Measurements from ENCODE around the gene SPATA17.

Gene SPATA17

DNA sequence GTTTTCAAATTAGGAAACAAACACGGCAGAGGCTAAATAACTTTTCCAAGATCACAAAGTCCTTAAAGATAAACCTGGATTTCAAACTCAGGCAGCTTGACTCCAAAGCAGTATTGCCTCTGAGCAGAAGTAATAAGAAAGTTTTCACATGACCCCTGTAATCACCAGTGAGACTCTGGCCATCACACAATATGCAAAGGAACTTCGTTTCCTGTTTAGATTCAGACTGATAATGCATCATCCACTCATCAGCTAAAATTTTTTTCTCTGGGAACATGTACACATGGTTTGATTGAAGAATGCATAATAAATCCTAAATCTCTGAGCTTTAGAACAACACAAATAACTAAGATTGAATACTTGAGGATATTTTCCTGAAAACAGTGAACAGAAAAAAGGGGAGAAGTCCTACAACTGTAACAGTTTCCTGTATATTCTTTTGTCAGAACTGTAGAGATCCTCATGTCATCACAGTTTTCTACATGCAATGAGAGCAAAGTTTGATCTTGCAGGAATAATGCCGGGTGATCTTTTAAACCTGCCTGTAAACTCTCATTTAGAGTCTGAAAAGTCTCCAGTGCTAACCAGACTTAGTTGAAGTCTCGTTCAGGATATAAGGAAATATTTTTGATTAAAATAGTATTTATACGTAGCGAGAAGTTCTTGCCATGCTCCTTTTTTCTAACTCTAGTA lies 225.3 kb downstream of the SPATA17 start:
- DNase-seq (ENCODE audit: low read depth): no peak

DNA sequence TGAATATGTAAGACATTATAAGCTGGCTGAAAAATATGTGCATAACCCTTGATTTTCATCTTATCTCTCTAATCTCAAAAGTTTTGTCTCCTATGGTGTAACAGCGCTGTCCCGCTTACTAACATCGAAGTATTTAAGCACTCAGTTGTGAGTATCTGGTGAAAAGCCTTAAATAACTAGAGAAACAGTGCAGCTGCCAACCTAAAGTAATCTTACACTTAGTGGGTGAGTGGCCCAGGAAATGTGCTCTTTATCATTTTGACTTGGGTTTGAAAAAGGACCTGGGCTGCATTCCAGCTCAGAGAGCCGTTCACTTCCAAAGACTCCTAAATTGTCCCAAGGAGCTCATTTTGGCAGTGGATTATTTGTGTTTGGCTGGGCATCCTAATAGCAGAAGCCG lies 225.9 kb downstream of the SPATA17 start:
- DNase-seq (ENCODE audit: low read depth): no peak

DNA sequence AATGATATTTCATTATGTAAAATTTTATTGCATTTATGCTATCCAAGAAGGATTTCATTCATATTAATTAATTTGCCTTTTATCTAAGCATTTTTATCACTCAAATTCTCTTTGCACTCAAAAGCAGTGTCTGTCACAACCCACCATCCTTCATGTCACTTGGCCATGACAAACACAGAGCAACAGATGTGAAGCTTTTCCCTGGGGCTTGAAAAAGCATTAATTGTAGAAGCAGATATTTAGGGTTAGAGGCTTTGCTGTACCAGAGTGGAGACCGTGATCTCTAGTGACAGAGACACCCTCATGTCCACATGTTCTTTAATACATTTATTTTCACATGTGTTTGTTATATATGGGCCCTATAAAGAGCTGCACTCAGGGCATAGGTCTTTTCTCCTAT lies 230.5 kb downstream of the SPATA17 start:
- no peak for DNase-seq (ENCODE audit: low read depth)

DNA sequence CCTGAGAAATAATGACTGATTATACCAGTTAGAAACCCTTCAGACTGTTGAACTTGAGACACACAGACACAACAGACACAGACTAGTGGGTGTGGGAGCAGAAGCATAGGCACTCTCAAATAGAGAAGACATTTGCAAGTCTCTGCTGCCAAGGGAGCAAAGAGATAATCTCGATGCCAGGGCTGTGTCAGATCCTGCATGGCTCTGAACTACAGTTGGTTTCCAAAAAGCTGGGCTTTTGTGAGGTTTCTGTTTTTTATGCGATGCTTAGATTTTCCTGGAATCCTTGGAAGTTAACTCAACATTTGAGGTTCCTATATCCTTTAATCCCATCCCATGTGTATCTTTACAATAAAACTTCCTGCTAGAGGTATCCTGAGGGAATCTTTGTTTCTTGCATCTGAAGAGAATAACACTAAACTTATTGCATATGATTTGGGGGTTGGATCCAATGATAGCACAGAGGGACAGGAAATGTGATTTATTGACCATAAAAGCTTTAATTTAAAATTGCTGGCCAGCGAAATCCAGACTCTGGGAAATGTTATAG lies 236.4 kb downstream of the SPATA17 start:
- no peak for DNase-seq (ENCODE audit: low read depth)

DNA sequence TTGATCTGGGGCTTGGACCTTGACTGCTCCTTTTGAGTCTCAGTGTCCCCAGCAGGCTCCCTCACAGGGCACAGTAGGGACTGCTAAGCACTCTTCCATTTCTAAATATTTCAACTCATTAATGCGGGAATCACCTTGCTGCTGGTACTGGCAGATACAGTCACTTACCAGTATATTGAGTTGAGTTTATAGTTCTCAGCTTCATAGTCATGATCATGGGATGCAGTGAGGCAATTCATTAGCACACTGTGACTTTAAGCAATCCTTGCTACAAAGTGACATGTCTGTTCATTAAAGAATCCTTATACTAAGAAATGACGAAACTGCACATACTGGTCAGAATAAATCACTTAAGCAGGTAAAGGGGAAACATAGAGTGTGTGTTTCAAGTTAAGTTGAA lies 240.8 kb downstream of the SPATA17 start:
- no peak for DNase-seq (ENCODE audit: low read depth)

DNA sequence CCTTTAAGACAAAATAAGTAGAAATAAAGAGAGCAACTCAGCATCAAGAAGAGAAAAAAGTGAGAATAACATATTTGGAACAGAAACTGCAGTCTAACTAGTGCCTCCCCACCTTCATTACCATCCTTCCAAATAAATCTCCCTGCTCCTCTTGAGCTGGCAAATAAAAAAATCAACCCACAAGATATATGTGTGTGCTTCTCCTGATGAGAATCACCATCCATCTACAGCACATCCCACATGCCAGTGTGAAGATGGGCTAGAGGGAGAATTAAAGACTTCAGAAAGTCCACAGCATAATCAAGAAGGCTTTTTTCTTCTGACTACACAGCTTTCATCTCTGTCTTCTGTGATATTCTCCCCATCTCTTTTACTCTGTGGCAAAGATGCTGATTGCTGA lies 244.1 kb downstream of the SPATA17 start:
- DNase-seq (ENCODE audit: low read depth): no peak

DNA sequence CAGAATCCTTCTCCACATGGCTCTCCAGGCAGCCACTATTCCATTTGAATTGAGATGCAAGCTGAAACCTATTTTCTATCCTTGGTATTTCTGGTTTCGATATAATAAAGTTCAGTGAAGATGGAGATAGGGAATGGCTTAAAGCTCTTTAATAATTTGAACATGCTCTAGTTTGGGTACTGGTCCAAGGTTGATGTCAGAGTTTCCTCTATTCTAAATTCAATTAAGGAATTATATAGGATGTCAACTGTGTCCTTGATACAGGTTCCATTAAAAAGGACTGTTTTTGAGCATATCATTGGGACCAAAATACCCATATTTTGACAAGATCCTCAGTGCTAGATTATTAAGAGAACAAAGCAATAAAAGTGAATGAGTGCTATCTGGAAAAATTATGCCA lies 245.3 kb downstream of the SPATA17 start:
- DNase-seq (ENCODE audit: low read depth): no peak

DNA sequence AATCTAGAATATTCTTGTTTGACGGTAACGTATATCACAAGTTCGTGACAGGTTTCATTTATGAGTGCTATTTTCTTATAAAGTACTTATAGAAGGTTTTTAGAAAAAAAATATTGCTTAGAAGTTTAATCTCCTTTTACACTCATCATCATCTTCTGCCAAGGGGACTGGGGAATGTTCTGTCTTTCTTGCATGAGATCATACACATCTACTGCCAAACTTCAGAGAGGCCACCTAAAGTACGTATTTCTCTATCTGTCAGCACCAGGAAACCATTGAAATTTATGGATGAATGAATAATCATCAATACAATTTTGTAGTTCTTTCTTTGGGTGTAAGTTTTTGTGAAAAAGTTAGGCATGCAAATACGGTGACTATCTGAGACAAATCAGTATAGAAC lies 245.8 kb downstream of the SPATA17 start:
- no peak for DNase-seq (ENCODE audit: low read depth)

DNA sequence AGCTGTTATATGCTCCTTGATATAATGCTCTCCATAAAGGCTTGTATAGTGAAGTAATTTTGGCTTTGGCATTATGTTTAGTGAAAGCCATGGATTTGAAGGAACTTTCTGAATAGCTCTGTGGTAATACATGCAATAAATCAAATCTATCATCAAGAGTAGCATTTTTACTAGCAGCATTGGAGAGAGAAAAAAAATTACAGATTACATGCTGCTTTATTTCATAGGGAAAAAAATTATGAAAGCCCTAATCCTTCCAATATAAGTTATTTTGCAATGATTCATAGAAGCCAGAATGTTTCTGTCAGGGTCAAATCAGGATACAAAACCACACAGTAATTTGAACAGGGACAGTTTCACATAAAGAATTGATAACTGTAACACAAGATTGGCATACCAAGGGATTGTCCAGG lies 250.0 kb downstream of the SPATA17 start:
- DNase-seq (ENCODE audit: low read depth): no peak

DNA sequence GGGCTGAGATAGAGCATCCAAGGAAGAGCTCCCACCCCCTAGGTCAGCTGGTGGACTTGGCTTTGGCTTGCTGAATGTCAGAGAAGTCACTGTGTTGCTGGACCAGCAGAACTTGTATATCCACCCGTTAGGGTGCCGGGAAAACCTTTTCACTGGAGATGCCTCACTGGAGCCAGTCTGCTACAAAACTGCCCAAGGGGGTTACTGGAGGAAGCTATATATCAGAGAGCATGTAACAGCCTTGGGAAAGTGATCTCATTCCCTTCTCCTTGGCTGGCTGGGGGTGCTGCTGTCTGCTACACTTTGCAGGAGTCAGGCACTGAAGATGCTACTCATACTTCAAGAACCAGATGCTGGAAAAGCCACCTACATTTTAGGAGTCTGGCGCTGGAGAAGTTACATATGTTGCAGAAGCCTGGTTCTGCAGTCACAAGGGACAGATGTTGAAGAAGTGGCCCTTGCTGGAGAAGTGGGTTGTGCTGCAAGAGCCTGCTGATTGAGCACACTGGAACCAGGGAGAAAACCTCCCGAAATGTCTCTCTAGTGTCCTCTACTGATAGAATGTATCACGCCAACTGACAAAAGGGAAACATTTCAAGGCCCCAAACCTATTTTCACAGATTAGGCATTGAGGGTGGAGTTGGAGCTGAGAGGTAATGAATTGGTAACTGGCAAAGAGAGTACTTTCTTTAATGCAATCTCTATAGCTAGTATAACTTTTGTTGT lies 250.6 kb downstream of the SPATA17 start:
- DNase-seq (ENCODE audit: low read depth): no peak

DNA sequence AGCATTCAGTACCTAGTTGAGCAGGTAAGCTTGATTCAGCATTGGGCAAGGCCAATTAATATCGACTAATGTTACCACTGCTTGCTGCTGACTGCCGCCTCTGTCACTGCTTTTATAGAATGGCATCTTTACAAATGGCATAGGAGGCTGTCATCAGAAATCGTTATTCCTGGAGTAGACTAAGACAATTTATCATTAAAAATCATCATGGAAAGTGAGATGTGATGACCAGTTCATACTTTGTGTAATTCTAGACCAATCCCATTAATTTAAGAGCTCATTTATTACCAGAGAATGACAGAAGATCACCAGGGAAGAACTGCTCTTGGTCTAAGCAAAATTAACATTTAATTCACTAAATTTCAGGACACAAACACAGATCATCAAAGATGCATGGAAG lies 254.0 kb downstream of the SPATA17 start:
- DNase-seq (ENCODE audit: low read depth): no peak

DNA sequence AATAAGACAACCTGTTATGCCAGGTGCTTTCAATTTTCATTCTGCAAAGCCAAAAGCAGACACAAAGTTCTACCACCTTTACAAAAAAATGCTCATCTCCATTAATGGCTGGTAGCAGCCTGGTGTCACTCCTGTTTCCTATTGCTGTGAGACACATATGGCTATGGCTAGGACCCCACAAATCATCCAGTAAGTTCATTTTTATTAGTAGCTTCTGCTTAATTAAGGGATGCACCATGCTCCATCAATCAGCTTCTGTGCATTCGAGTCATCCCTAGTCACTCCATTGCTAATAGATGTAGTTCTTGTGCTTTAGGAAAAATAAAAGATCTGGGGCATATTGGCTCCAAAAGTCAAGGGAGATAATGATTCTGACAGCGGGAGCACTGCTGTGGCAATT lies 257.2 kb downstream of the SPATA17 start:
- DNase-seq (ENCODE audit: low read depth): no peak

DNA sequence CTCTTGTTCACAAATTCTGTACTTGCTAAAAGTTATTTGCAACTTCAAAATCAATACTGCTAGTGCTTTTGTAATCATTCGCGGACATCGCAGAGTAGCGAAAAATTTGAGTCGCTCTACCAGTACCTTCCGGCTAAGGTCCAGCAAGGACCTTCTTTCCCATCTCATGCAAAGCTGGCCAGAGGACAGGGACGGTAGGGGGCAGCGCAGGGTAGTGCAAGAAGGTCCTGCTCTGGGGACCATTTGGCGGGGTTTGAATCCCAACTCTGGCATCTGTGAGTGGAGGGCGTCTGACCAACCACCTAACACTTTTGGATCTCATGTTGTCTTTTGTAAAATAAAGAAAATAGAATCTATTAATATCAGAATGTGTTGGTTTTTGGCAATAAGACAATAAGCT lies 258.3 kb downstream of the SPATA17 start:
- DNase-seq (ENCODE audit: low read depth): no peak

DNA sequence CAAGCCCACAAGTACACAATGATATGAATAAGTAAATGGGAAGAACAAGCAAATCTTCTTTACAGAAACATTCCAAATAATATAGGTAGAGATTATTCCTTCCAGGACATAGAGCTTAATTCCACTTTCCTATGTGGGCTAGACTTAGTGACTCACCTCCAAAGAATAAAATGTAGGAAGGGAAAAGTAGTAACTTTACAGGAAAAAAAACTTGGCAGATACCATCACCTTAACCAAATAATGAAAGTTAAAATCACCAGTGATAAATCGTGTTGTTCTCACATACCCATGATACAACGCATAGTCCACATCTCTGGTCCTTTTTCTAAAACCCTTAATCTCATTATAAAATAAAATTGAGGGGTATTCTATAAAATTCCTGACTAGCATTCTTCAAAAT lies 260.8 kb downstream of the SPATA17 start:
- no peak for DNase-seq (ENCODE audit: low read depth)

DNA sequence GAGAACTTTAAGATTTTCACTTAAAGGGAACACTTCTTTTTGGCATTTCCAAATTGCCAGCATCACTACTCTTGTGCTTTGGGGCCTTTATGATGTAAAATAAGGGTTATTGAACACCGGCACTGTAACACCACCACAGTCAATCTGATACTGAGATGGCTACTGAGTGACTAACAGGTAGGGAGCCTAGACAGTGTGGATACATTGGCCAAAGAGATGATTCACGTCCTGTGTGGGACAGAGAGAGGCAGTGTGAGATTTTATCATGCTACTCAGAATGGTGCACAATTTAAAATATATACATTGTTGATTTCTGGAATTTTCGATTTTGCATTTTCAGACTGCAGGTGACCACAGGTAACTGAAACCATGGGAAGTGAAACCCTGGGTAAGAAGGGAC lies 261.6 kb downstream of the SPATA17 start:
- DNase-seq (ENCODE audit: low read depth): no peak

DNA sequence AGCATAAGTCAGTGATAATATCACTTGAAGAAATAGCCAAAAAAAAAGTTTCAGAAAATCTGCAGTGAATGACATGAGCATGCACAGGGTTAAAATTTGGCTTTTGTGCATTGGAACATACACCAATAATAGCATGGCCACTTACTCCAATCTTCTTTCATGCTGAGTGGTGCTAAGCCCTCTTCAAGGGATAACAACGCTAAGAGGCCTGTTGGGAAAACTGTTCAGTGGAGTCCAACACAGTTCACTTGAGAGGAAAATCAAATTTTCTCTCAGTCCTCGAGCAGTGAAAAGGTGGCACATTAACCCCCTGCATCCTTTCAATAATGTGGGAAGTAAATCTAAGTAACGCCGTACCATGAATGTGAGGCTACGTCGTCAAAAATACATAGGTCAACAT lies 264.7 kb downstream of the SPATA17 start:
- no peak for DNase-seq (ENCODE audit: low read depth)

DNA sequence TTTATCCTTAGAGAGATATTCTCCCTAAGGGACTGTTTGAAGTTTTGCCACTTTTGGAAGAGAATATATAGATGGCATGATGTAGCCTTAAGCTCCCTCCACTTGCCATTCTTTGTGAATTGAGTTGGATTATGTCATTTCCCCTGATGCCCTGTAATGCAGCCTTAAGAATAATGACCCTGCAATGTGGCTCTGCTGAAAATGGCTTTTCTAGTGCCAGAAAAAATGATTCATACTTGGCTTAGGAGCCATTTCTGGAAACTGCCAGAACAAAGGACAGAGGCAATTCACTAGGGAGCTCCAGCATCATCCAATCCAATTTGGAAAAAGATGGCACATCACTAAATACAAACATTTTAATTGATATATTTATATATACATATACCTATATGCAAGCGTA lies 265.3 kb downstream of the SPATA17 start:
- no peak for DNase-seq (ENCODE audit: low read depth)

DNA sequence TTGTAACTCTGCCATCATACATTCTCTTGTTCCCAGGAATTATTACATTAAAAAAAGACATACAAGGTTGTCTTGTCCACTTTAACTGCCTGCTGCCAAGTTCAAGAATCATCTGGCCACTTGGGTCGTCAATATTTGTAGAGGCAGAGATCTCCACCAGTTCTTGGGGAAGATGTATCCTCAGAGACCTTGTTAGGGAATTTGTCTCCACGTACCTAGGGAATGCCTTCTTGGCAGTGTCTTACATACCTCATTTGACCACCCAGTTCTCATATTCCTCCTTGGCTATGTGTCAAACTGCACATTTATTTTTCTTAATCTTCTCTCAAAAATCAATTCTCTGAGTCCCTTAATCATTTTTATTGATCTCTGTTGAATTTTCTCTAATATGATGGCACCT lies 266.0 kb downstream of the SPATA17 start:
- DNase-seq (ENCODE audit: low read depth): no peak

DNA sequence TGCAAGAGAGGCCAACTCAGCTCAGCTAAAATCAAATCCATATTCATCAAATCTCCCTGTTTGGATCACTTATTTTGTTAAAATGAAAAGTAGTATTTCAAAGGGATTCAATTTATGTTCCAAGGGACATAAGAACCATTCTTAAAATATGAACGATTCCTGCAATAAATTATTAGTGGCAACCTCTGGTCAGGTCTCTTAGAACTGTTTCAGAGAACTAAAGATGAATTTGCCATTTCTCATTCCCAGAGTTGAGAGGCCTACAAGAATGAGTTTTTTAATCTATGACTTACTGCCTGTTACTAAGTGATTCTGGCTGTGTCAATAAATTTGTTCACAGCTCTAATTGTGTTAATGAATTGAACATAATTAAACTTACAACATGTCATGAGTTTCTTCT lies 268.5 kb downstream of the SPATA17 start:
- no peak for DNase-seq (ENCODE audit: low read depth)

DNA sequence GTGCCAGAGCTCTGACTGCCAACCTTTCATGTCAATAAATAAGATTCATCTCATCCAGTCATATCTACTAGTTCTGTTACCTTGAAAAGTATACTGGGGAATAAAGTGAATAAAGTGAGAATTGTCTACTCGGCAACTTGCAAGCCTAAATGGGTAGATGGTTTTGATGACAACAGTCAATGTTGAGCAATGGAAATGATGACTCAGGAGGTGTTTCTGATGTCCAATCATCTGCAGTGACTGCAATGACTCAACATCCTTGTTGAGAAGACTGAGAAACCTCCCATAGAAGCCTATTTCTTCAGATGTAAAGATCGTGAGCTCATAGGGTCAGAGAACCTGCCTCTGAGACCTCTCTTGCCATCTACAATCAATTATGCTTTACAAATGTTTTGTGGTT lies 276.4 kb downstream of the SPATA17 start:
- no peak for DNase-seq (ENCODE audit: low read depth)

DNA sequence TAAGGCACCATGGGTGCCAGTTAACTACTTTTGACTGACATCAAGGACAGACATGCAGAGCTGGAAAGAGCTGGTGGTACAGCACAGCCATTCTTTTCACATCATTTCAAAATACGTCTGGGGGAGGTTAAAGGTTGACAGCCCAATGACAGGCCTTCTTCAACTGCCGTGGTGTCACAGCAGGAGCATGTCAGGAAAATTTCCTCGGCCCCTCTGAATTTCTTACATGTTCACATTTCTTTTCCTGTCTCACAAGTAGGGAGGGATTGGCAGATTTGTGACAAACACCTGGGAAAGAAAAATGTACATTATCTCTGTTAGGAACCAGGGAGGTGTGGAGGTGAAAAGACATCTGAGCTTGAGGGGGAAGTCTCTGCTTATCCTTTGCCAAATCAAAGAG lies 279.1 kb downstream of the SPATA17 start:
- no peak for DNase-seq (ENCODE audit: low read depth)

DNA sequence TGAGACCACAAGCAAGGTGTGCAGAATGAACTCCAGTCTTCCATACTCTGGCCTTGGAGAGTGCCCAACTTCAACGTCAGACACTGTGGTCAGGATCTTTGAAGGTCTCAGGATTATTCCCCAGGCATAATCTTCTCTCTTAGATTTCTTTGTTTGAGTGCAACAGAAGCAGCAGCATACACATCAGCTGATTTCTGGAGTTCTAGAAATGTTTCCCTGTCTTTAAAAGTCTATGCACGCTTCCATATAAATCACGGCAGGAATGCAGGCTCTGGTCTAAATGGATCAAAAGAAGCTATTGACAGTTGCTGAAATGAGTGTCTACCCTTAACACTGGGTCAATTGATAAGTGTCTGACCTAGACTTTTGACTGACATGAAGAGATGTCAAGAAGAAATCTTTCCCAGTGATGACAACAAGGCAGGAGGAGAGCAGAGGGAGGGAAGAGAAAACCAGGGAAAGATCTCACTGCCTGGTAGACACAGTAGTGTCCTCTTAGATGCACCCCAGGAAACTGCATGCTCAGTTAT lies 279.7 kb downstream of the SPATA17 start:
- no peak for DNase-seq (ENCODE audit: low read depth)

DNA sequence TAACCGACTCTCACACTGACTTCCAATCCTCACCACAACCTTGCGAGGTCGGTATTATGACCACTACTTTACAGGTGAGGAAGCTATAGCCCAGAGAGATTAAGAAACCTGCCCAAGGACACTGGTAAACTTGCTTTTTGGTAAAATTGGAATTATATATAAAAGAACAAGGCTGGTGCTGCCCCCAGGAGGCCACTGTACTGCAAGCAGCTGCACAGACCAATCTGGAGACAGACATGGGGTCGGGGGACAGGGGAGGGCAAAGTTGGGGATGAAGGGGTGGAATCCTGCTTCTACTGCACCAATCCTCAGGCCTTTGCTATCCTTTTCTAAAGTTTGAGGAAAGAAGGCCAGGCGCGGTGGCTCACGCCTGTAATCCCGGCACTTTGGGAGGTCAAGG lies 280.8 kb downstream of the SPATA17 start:
- no peak for DNase-seq (ENCODE audit: low read depth)

All from activated T-cell treated with anti-CD3 and anti-CD28 coated beads for 48 hours (primary cell).